A673 (cell line): ENCODE data around the gene RAB8B. TPM values are rescaled to one million over a fixed set of nuclear protein-coding genes. Genes with fewer than 3 reads are reported as not detected.

Experiments used
- BruUV-seq: library from RNA; stranded (reverse); fragments of 400-500 nt; replicated peaks from 2 replicates; lab custom pipeline; 2021; lab: Mats Ljungman, UMichigan
- CTCF ChIA-PET: fragments of 300-600 bp; sonication (Branson Sonifier 250); formaldehyde crosslinking; loops from one replicate; lab custom pipeline; 2022; ENCODE audit warnings: antibody characterized with exemption; lab: Charles Lee
- POLR2A ChIA-PET: fragments of 300-600 bp; sonication (Branson Sonifier 250); formaldehyde crosslinking; loops from one replicate; lab custom pipeline; 2022; ENCODE audit warnings: antibody characterized with exemption; ENCODE audit not compliant: low non-redundant PET; lab: Charles Lee
- DNase-seq: peaks from one replicate; pipeline ENCODE4 v3.0.0-alpha.2; 2015; ENCODE audit warnings: low spot score
- H3K27ac ChIP-seq: fragments of 200-600 bp; sonication (generic); 2 replicates; pipeline ENCODE4 v1.5.1; 2016; ENCODE audit warnings: mixed run types, low read depth, mild to moderate bottlenecking, mixed read lengths, antibody characterized with exemption, low read length; ENCODE audit not compliant: poor library complexity, severe bottlenecking
- H3K27me3 ChIP-seq: fragments of 200-600 bp; sonication (generic); replicated peaks from 2 replicates; pipeline ENCODE4 v1.6.1; 2017; ENCODE audit warnings: mixed run types, low read depth, mild to moderate bottlenecking, mixed read lengths, antibody characterized with exemption, low read length; ENCODE audit not compliant: insufficient read depth, poor library complexity
- H3K36me3 ChIP-seq: fragments of 200-600 bp; sonication (generic); 2 replicates; pipeline ENCODE4 v1.6.1; 2016; ENCODE audit warnings: mixed run types, mild to moderate bottlenecking, mixed read lengths, antibody characterized with exemption, low read length; ENCODE audit not compliant: insufficient read depth, poor library complexity, severe bottlenecking
- H3K4me1 ChIP-seq: fragments of 200-600 bp; sonication (generic); 2 replicates; pipeline ENCODE4 v1.6.1; 2017; ENCODE audit warnings: mixed run types, mild to moderate bottlenecking, mixed read lengths, antibody characterized with exemption, low read length; ENCODE audit not compliant: insufficient read depth, poor library complexity, severe bottlenecking
- H3K4me3 ChIP-seq: fragments of 200-600 bp; sonication (generic); 2 replicates; pipeline ENCODE4 v1.5.1; 2016; ENCODE audit warnings: low read depth, mixed run types, mild to moderate bottlenecking, mixed read lengths, low read length; ENCODE audit not compliant: poor library complexity, severe bottlenecking
- H3K9me3 ChIP-seq: fragments of 200-600 bp; sonication (generic); 2 replicates; pipeline ENCODE4 v1.6.1; 2016; ENCODE audit warnings: mixed run types, low read depth, mild to moderate bottlenecking, mixed read lengths, antibody characterized with exemption, low read length; ENCODE audit not compliant: poor library complexity, severe bottlenecking
- EZH2 ChIP-seq: fragments of 200-600 bp; sonication (generic); IDR thresholded peaks from 2 replicates; pipeline ENCODE4 v1.6.1; 2017; ENCODE audit warnings: borderline replicate concordance, low read depth, mild to moderate bottlenecking, mixed read lengths, antibody characterized with exemption, low read length; ENCODE audit not compliant: poor library complexity, severe bottlenecking
- intact Hi-C: fragments of 100-400 bp; cut with micrococcal nuclease; formaldehyde crosslinking; loops from one replicate; pipeline ENCODE4 v1.10.0; 2022; ENCODE audit not compliant: unreplicated experiment
- total RNA-seq: library from RNA; stranded (reverse); gene quantifications from 2 replicates; pipeline ENCODE4 v1.2.3, GENCODE V29; 2021
- TF ChIP-seq, protein P1 (sequence below): fragments of 300-800, 200-600 bp; sonication (generic); conservative IDR thresholded peaks from 2 replicates; pipeline ENCODE4 v1.5.1; 2017; ENCODE audit warnings: low read depth, mild to moderate bottlenecking, antibody characterized with exemption, low read length, moderate library complexity, mixed read lengths

RAB8B gene
- total RNA-seq, 1 experiment from 2014 or later = 29.1 TPM

GRCh38 chr15:63314409-63314808 lies 125.0 kb downstream of the RAB8B start:
- Histone ChIP-seq H3K4me1 (peaks cover under 1% of the 10 kb centered on the region), H3K36me3 (no peaks in the 10 kb centered on the region), H3K27me3 (no peaks in the 10 kb centered on the region), H3K27ac (no peak overlapping the region), H3K4me3 (no peak overlapping the region), H3K9me3 (no peaks in the 10 kb centered on the region)
- CTCF ChIA-PET = no interaction called here
- intact Hi-C loops = no loop called here
- no peak for DNase-seq
- TF ChIP-seq, protein P1, sequence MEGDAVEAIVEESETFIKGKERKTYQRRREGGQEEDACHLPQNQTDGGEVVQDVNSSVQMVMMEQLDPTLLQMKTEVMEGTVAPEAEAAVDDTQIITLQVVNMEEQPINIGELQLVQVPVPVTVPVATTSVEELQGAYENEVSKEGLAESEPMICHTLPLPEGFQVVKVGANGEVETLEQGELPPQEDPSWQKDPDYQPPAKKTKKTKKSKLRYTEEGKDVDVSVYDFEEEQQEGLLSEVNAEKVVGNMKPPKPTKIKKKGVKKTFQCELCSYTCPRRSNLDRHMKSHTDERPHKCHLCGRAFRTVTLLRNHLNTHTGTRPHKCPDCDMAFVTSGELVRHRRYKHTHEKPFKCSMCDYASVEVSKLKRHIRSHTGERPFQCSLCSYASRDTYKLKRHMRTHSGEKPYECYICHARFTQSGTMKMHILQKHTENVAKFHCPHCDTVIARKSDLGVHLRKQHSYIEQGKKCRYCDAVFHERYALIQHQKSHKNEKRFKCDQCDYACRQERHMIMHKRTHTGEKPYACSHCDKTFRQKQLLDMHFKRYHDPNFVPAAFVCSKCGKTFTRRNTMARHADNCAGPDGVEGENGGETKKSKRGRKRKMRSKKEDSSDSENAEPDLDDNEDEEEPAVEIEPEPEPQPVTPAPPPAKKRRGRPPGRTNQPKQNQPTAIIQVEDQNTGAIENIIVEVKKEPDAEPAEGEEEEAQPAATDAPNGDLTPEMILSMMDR = no peak
- TF ChIP-seq EZH2 = no peak
- POLR2A ChIA-PET = no interaction called here
- BruUV-seq = no TSS peak

Other genes with a start within 250 kb of the RAB8B start
- gene TPM1, start 146.9 kb upstream of the RAB8B start, total RNA-seq = 31.2 and 34.5 TPM in 2 replicates
- 4.4 and 5.4 TPM in 2 replicates for gene LACTB, start 67.7 kb upstream of the RAB8B start, total RNA-seq
- gene RPS27L, start 32.1 kb upstream of the RAB8B start, total RNA-seq = 64.2 and 65.6 TPM in 2 replicates
- 6.2 and 8.1 TPM in 2 replicates for gene APH1B, start 88.0 kb downstream of the RAB8B start, total RNA-seq
- 0.68 and 0.97 TPM in 2 replicates for gene CA12, start 192.2 kb downstream of the RAB8B start, total RNA-seq